ENCODE results near the gene MICB.
A peak's percentile ranks its signal among the peaks of the same experiment; 100 is the strongest.
"Not testable (repeated sequence)": the region's sequence is repeated elsewhere in the genome, so short reads cannot be mapped to it uniquely, and the experiment has no call there.

MICB gene

GRCh38 chr6:31497531-31498476 is at the start of gene MICB:
MICB (plus strand) TSS chr6:31498145; CDS start chr6:31498194, 49 bp downstream.
- no peak for TF ChIP-seq CTCF (IDR thresholded peaks at IDR 0.05; ENCODE audit: insufficient read depth, low read depth, low read length, missing control alignments)
- peak; percentile 96 for DNase-seq (ENCODE audit: low read depth)
- peak within 1 kb of the TSS; percentile 58 for H3K4me3 ChIP-seq (ENCODE audit: low read length)

- no peak overlapping the region for H3K4me3 ChIP-seq (ENCODE audit: low read length)
- DNase-seq (ENCODE audit: low read depth) = no peak
- no peak for TF ChIP-seq CTCF (IDR thresholded peaks at IDR 0.05; ENCODE audit: insufficient read depth, low read depth, low read length, missing control alignments)
Observed at GRCh38 chr6:31450751-31451150, 47.2 kb upstream of the MICB start.

GRCh38 chr6:31452859-31453258 is 45.1 kb upstream of the MICB start:
- no peak for DNase-seq (ENCODE audit: low read depth)
- TF ChIP-seq CTCF (IDR thresholded peaks at IDR 0.05; ENCODE audit: insufficient read depth, low read depth, low read length, missing control alignments) = no peak
- H3K4me3 ChIP-seq (ENCODE audit: low read length) = no peak overlapping the region

GRCh38 chr6:31453259-31453658 is 44.7 kb upstream of the MICB start:
- DNase-seq (ENCODE audit: low read depth) = peak; percentile 53

GRCh38 chr6:31459864-31460263 is 38.1 kb upstream of the MICB start:
- not testable (repeated sequence) for H3K4me3 ChIP-seq (ENCODE audit: low read length); DNase-seq (ENCODE audit: low read depth)

More at GRCh38 chr6:31453259-31453658, 44.7 kb upstream of the MICB start:
- no peak for TF ChIP-seq CTCF (IDR thresholded peaks at IDR 0.05; ENCODE audit: insufficient read depth, low read depth, low read length, missing control alignments)
- H3K4me3 ChIP-seq (ENCODE audit: low read length) = no peak overlapping the region

GRCh38 chr6:31460361-31461025 is 37.5 kb upstream of the MICB start:
- no peak overlapping the region for H3K4me3 ChIP-seq (ENCODE audit: low read length)
- no peak for TF ChIP-seq CTCF (IDR thresholded peaks at IDR 0.05; ENCODE audit: insufficient read depth, low read depth, low read length, missing control alignments)
- no peak for DNase-seq (ENCODE audit: low read depth)
